GM21526 (cell line): ENCODE results near the gene IL1R1.

Experiments used
- ATAC-seq: cut with Tn5 transposase; IDR thresholded peaks from one replicate; pipeline ENCODE4 v1.9.1; 2021; ENCODE audit warnings: moderate library complexity; ENCODE audit not compliant: unreplicated experiment, low FRiP score

Gene IL1R1

GRCh38 chr2:102137138-102137537 is 5.4 kb upstream of the IL1R1 start:
- no peak for ATAC-seq

GRCh38 chr2:102138331-102138730 is 4.2 kb upstream of the IL1R1 start:
- ATAC-seq, result no peak

GRCh38 chr2:102139851-102140250 is 2.7 kb upstream of the IL1R1 start:
- ATAC-seq, result no peak

- no peak for ATAC-seq
These were observed 2.2 kb upstream of the IL1R1 start for GRCh38 chr2:102140377-102140776.

- ATAC-seq, result no peak
These were observed 1.3 kb upstream of the IL1R1 start for GRCh38 chr2:102141011-102141943.

- no peak for ATAC-seq
These were observed 393 bp downstream of the IL1R1 start for GRCh38 chr2:102142829-102143449.

- no peak for ATAC-seq
These were observed 972 bp downstream of the IL1R1 start for GRCh38 chr2:102143450-102143985.

- no peak for ATAC-seq
These were observed 1.6 kb downstream of the IL1R1 start for GRCh38 chr2:102144128-102144527.

- ATAC-seq, result no peak
These were observed 2.6 kb downstream of the IL1R1 start for GRCh38 chr2:102145107-102145506.

- ATAC-seq, result no peak
These were observed 3.4 kb downstream of the IL1R1 start for GRCh38 chr2:102145934-102146333.

- no peak for ATAC-seq
These were observed 5.4 kb downstream of the IL1R1 start for GRCh38 chr2:102147935-102148334.

- ATAC-seq, result no peak
These were observed 6.7 kb downstream of the IL1R1 start for GRCh38 chr2:102149243-102149642.

- ATAC-seq, result no peak
These were observed 7.3 kb downstream of the IL1R1 start for GRCh38 chr2:102149644-102150455.

GRCh38 chr2:102154364-102154763 is 11.8 kb downstream of the IL1R1 start:
- no peak for ATAC-seq

GRCh38 chr2:102154946-102155702 is 12.6 kb downstream of the IL1R1 start:
- no peak for ATAC-seq

GRCh38 chr2:102155703-102156515 is 13.4 kb downstream of the IL1R1 start:
- ATAC-seq, result no peak

GRCh38 chr2:102158011-102158755 is 15.6 kb downstream of the IL1R1 start:
- no peak for ATAC-seq

- no peak for ATAC-seq
These were observed 16.7 kb downstream of the IL1R1 start for GRCh38 chr2:102159295-102159694.
